HepG2 (cell line): ENCODE measurements around the gene SMAD3. TPM values are rescaled to one million over a fixed set of nuclear protein-coding genes. Genes with fewer than 3 reads are reported as not detected.
A peak's percentile ranks its signal among the peaks of the same experiment; 100 is the strongest.

Experiments
- ATAC-seq: fragments of 200-7000 bp; cut with Tn5 transposase; 3 replicates; pipeline ENCODE4 v1.9.1; 2020; ENCODE audit warnings: mild to moderate bottlenecking, moderate library complexity
- BruUV-seq: library from RNA; stranded (reverse); fragments of 400-500 nt; replicated peaks from 2 replicates; lab custom pipeline; 2021; lab: Mats Ljungman, UMichigan
- CTCF ChIA-PET: fragments of 300-600 bp; formaldehyde crosslinking; extraction: SDS; loops from one replicate; lab custom pipeline; 2021; ENCODE audit warnings: low total read pairs, inconsistent platforms, low intra/inter-chr PET ratio; lab: Yijun Ruan, JAX
- POLR2A ChIA-PET: fragments of 350-600 bp; sonication (Branson Sonifier 250); formaldehyde crosslinking; loops from one replicate; lab custom pipeline; 2020; ENCODE audit warnings: antibody characterized with exemption, inconsistent platforms; lab: Yijun Ruan, JAX
- DNase-seq: peaks from one replicate; pipeline ENCODE4 v3.0.0-alpha.2; 2015; ENCODE audit warnings: low spot score
- FAIRE-seq: peaks from 3 replicates; lab custom pipeline; 2011; peaks lifted over from hg19 to GRCh38; lab: Jason Lieb, UNC
- H2AFZ ChIP-seq: one replicate; pipeline ENCODE4 v1.6.1; 2011; ENCODE audit warnings: low read length, inconsistent platforms
- H3K27ac ChIP-seq: fragments of 300-600 bp; 3 replicates; pipeline ENCODE4 v1.8.0; 2011; ENCODE audit warnings: mixed run types, mild to moderate bottlenecking, mixed read lengths, low read length, inconsistent platforms; ENCODE audit not compliant: insufficient read depth; ENCODE audit errors: extremely low read length
- H3K27me3 ChIP-seq, 2 experiments: fragments of 200-600 bp in 1 of 2; 2 replicates in 1 of 2; 3 replicates in 1 of 2; pipeline versions ENCODE4 v1.6.0 to v1.8.0; 2011; ENCODE audit warnings: low read length in 2 of 2, mild to moderate bottlenecking in 2 of 2, moderate library complexity in 2 of 2, inconsistent platforms in 1 of 2; ENCODE audit not compliant: insufficient read depth in 2 of 2, control insufficient read depth in 1 of 2
- H3K36me3 ChIP-seq, 2 experiments: fragments of 200-600 bp in 1 of 2; replicated peaks in 1 of 2; 2 replicates in 1 of 2; 3 replicates in 1 of 2; pipeline versions ENCODE4 v1.5.1 to v1.8.0; 2011; ENCODE audit warnings: low read length in 2 of 2, inconsistent platforms in 1 of 2; ENCODE audit not compliant: insufficient read depth in 2 of 2, control insufficient read depth in 1 of 2
- H3K4me1 ChIP-seq: 2 replicates; pipeline ENCODE4 v1.5.1; 2012; ENCODE audit warnings: low read length, inconsistent platforms; ENCODE audit not compliant: insufficient read depth
- H3K4me2 ChIP-seq: 2 replicates; pipeline ENCODE4 v1.6.0; 2011; ENCODE audit warnings: low read depth, low read length, inconsistent platforms
- H3K4me3 ChIP-seq, 3 experiments: fragments of 200-600 bp in 1 of 3; sonication (generic), shearing (Covaris generic) in 1 of 3; replicated peaks in 1 of 3; 2 replicates each; pipeline ENCODE4 v1.5.1; 2011 to 2016; ENCODE audit warnings: low read length in 3 of 3, inconsistent platforms in 2 of 3, low read depth in 2 of 3, mild to moderate bottlenecking in 2 of 3, control low read depth in 1 of 3, mixed read lengths in 1 of 3; ENCODE audit not compliant: insufficient read depth in 1 of 3
- H3K79me2 ChIP-seq: one replicate; pipeline ENCODE4 v1.6.1; 2011; ENCODE audit warnings: low read length, inconsistent platforms; ENCODE audit not compliant: insufficient read depth
- H3K9ac ChIP-seq: 2 replicates; pipeline ENCODE4 v1.6.0; 2011; ENCODE audit warnings: mild to moderate bottlenecking, low read depth, low read length, inconsistent platforms; ENCODE audit not compliant: insufficient read depth
- H3K9me3 ChIP-seq: 2 replicates; pipeline ENCODE4 v1.5.1; 2012; ENCODE audit warnings: mild to moderate bottlenecking, low read length
- H4K20me1 ChIP-seq: 2 replicates; pipeline ENCODE4 v1.6.0; 2011; ENCODE audit warnings: inconsistent platforms, mild to moderate bottlenecking, low read length, moderate library complexity; ENCODE audit not compliant: insufficient read depth
- ATRX ChIP-seq: sonication (generic); formaldehyde crosslinking; IDR thresholded peaks from 2 replicates; pipeline ENCODE4 v1.4.0; 2020; ENCODE audit warnings: missing genetic modification reagents, borderline replicate concordance
- CAMTA2 ChIP-seq: sonication (generic); formaldehyde crosslinking; IDR thresholded peaks from 2 replicates; pipeline ENCODE4 v1.4.0; 2020; ENCODE audit warnings: mild to moderate bottlenecking, missing genetic modification reagents, borderline replicate concordance
- CHD2 ChIP-seq: IDR thresholded peaks from 2 replicates; pipeline ENCODE4 v1.6.1; 2011; ENCODE audit warnings: low read depth, low read length, improper control_type of control experiment
- FOXP1 ChIP-seq, 2 experiments: fragments of 450-650 bp in 1 of 2; IDR thresholded peaks; 2 replicates each; pipeline ENCODE4 v1.6.1; 2017 to 2018; ENCODE audit warnings: antibody characterized with exemption in 1 of 2
- GABPA ChIP-seq, 2 experiments: IDR thresholded peaks; 2 replicates each; pipeline ENCODE4 v1.6.1; 2011 to 2016; ENCODE audit warnings: low read depth in 2 of 2, low read length in 1 of 2, missing biosample characterization in 1 of 2, missing genetic modification characterization in 1 of 2
- GMEB1 ChIP-seq: sonication (generic); formaldehyde crosslinking; IDR thresholded peaks from 2 replicates; pipeline ENCODE4 v1.5.1; 2020; ENCODE audit warnings: missing genetic modification reagents, mild to moderate bottlenecking, borderline replicate concordance
- MXD1 ChIP-seq: sonication (generic); formaldehyde crosslinking; IDR thresholded peaks from 2 replicates; pipeline ENCODE4 v1.4.0; 2020; ENCODE audit warnings: mild to moderate bottlenecking, missing genetic modification reagents
- MXD4 ChIP-seq: IDR thresholded peaks from 2 replicates; pipeline ENCODE4 v1.6.1; 2016; ENCODE audit warnings: mild to moderate bottlenecking, missing biosample characterization, missing genetic modification reagents
- SCMH1 ChIP-seq: sonication (generic); formaldehyde crosslinking; IDR thresholded peaks from 2 replicates; pipeline ENCODE4 v1.9.0; 2021; ENCODE audit warnings: missing genetic modification reagents, mild to moderate bottlenecking, borderline replicate concordance
- SETDB1 ChIP-seq: sonication (generic); formaldehyde crosslinking; IDR thresholded peaks from 2 replicates; pipeline ENCODE4 v1.5.1; 2020; ENCODE audit warnings: missing genetic modification reagents, mild to moderate bottlenecking, borderline replicate concordance
- SOX6 ChIP-seq, 2 experiments: fragments of 450-650 bp in 1 of 2; sonication (generic) in 1 of 2; formaldehyde crosslinking in 1 of 2; IDR thresholded peaks; 2 replicates each; pipeline versions ENCODE4 v1.4.0 to v1.6.1; 2017 to 2020; ENCODE audit warnings: antibody characterized with exemption in 1 of 2, mild to moderate bottlenecking in 1 of 2, missing genetic modification reagents in 1 of 2
- TBX3 ChIP-seq: fragments of 450-650 bp; IDR thresholded peaks from 2 replicates; pipeline ENCODE4 v1.6.1; 2017; ENCODE audit warnings: antibody characterized with exemption, mild to moderate bottlenecking, inconsistent platforms, borderline replicate concordance
- ZBTB7B ChIP-seq: sonication (generic); formaldehyde crosslinking; IDR thresholded peaks from 2 replicates; pipeline ENCODE4 v1.4.0; 2020; ENCODE audit warnings: missing genetic modification reagents
- ZKSCAN8 ChIP-seq: IDR thresholded peaks from 2 replicates; pipeline ENCODE4 v1.6.1; 2016; ENCODE audit warnings: borderline replicate concordance, missing genetic modification reagents, missing compliant biosample characterization
- ZNF605 ChIP-seq: sonication (generic); formaldehyde crosslinking; IDR thresholded peaks from 2 replicates; pipeline ENCODE4 v1.8.0; 2022; ENCODE audit warnings: mild to moderate bottlenecking, missing genetic modification reagents
- ZNF660 ChIP-seq: sonication (generic); formaldehyde crosslinking; IDR thresholded peaks from 2 replicates; pipeline ENCODE4 v1.5.1; 2020; ENCODE audit warnings: mild to moderate bottlenecking, low read depth, missing genetic modification reagents, borderline replicate concordance
- ZNF737 ChIP-seq: sonication (generic); formaldehyde crosslinking; IDR thresholded peaks from 2 replicates; pipeline ENCODE4 v1.5.0; 2020; ENCODE audit warnings: missing genetic modification reagents, mild to moderate bottlenecking, borderline replicate concordance
- ZSCAN30 ChIP-seq: sonication (generic); formaldehyde crosslinking; IDR thresholded peaks from 2 replicates; pipeline ENCODE4 v1.5.0; 2020; ENCODE audit warnings: mild to moderate bottlenecking, missing genetic modification reagents
- WGBS: methylation state at CpG from one replicate; pipeline ENCODE4 v1.1.6; 2017; ENCODE audit warnings: low lambda C conversion rate; 5-methylcytosine and 5-hydroxymethylcytosine counted together
- in situ Hi-C: cut with HindIII; loops from 2 replicates; pipeline ENCODE4 v1.10.0; 2017; ENCODE audit warnings: low pct_unique_long_range_greater_than_20kb; ENCODE audit not compliant: extremely low pct_ligation_motif_present
- intact Hi-C: fragments of 100-400 bp; cut with micrococcal nuclease; formaldehyde crosslinking; loops from one replicate; pipeline ENCODE4 v1.10.0; 2022; ENCODE audit not compliant: unreplicated experiment
- polyA plus RNA-seq, 8 experiments: library from polyadenylated mRNA; depleted of rRNA in 3 of 8; stranded (reverse) in 7 of 8; unstranded in 1 of 8; fragments of >200 nt; fragmentation: Illumina TruSeq in 4 of 8; extraction: Trizol in 4 of 8; gene quantifications; 2 replicates each; pipeline versions ENCODE4 v1.2.1 to v1.2.3, GENCODE V29; 2011 to 2016; ENCODE audit warnings: low read depth in 4 of 8, missing spikeins in 1 of 8, mixed read lengths in 1 of 8; ENCODE audit not compliant: insufficient read depth in 1 of 8
- total RNA-seq, 5 experiments: library from RNA; depleted of rRNA; stranded (reverse); fragments of >200 nt; fragmentation: Illumina TruSeq; extraction: Trizol; gene quantifications; 2 replicates each; pipeline ENCODE4 v1.2.3, GENCODE V29; 2016; ENCODE audit warnings: low read depth in 1 of 5

The SMAD3 gene
- total and polyA plus RNA-seq, 2 of the 13 experiments (the other 11 are each of a cell fraction or from before 2014, with no cell fraction given), result 8.6 to 56.3 TPM

- in situ Hi-C loops (no loop called here), intact Hi-C loops (loop anchor here (5.0 kb wide), 1 partner anchor 161 kb away; no protein-coding TSS in a partner anchor)
- H3K4me1 ChIP-seq, result peaks cover 73% of the 10 kb centered on the region
- H3K9me3 ChIP-seq, result no peaks in the 10 kb centered on the region
- peak; percentile 33 for DNase-seq
- BruUV-seq, result no TSS peak
- no peak overlapping the region for H3K4me2 ChIP-seq
- WGBS, result 44% methylated on average over 9 of the region's 9 CpGs
- H2AFZ ChIP-seq, result no peak overlapping the region
- ChIA-PET POLR2A (interaction anchor here (0.7 to 1.2 kb wide), 3 partner anchors 28 to 162 kb away, joined by 3 to 6 read pairs (median 5); no protein-coding TSS in a partner anchor), CTCF (no interaction called here)
- peaks cover 0 to 4% of the 10 kb centered on the region in 2 experiments; a peak in 2 of 5 replicates for H3K36me3 ChIP-seq
- H3K79me2 ChIP-seq, result peaks cover 74% of the 10 kb centered on the region
- no peak overlapping the region for H3K4me3 ChIP-seq
- H3K27ac ChIP-seq, result peak overlapping the region; percentile 36
- peak; percentile 36 for ATAC-seq
- peak; percentile 55 for FAIRE-seq
- no peaks in the 10 kb centered on the region for H3K27me3 ChIP-seq
- no peak overlapping the region for H3K9ac ChIP-seq
- H4K20me1 ChIP-seq, result peaks cover 63% of the 10 kb centered on the region
- no peak for TF ChIP-seq ZBTB7B (CRISPR knock-in tag)
- no peak for TF ChIP-seq FOXP1 (IDR thresholded peaks at IDR 0.05)
- TF ChIP-seq FOXP1 (CRISPR knock-in tag; IDR thresholded peaks at IDR 0.05), result no peak
- TF ChIP-seq ZNF660 (CRISPR knock-in tag), result no peak
- TF ChIP-seq ATRX (CRISPR knock-in tag), result no peak
- TF ChIP-seq CAMTA2 (CRISPR knock-in tag), result no peak
- TF ChIP-seq ZNF605, result no peak
- TF ChIP-seq GABPA (IDR thresholded peaks at IDR 0.05; ENCODE audit: low read depth, low read length), result no peak
- no peak for TF ChIP-seq GABPA (CRISPR knock-in tag; IDR thresholded peaks at IDR 0.05; ENCODE audit: low read depth)
- no peak for TF ChIP-seq SOX6 (IDR thresholded peaks at IDR 0.05)
- TF ChIP-seq SOX6 (CRISPR knock-in tag; IDR thresholded peaks at IDR 0.05), result peak; percentile 26; the same call in 1 of the 2 replicates
- no peak for TF ChIP-seq CHD2
- TF ChIP-seq SCMH1 (CRISPR knock-in tag), result no peak
- no peak for TF ChIP-seq MXD4 (CRISPR knock-in tag)
- no peak for TF ChIP-seq GMEB1 (CRISPR knock-in tag)
- TF ChIP-seq SETDB1, result no peak
- no peak for TF ChIP-seq ZNF737 (CRISPR knock-in tag)
- no peak for TF ChIP-seq ZSCAN30
- no peak for TF ChIP-seq TBX3
- no peak for TF ChIP-seq MXD1 (CRISPR knock-in tag)
- TF ChIP-seq ZKSCAN8 (CRISPR knock-in tag), result no peak
Measured at GRCh38 chr15:67108122-67108961, 42.9 kb downstream of the SMAD3 start.
